ENCODE measurements around the gene ARHGAP44.

ARHGAP44 gene

DNA sequence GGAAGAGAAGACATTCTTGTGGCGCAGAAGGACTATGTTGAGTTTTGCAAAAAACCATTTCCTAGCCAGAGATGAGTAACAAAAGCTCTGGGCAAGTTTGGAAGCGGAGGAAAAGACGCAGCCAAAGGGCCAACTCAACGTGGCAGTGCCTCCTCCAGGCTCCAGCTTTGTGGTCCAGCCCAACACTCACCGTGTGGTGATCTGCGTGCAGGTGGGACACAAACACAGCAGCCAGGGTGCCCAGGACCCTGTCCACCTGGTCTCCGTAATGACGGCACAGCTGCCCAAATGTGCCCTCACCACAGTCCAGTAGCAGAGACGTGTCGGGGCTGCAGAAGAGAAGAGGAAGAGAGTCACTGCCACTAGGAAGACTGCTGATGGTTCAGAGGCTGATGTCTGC lies 207.1 kb downstream of the ARHGAP44 start:
- Histone ChIP-seq H3K27me3 (ENCODE audit: control insufficient read depth in 1 of 2, insufficient read depth in 2 of 2, low read length in 2 of 2) (no peaks in the 10 kb centered on the region), H3K4me3 (ENCODE audit: low read depth in 1 of 2, low read length in 2 of 2) (no peak overlapping the region), H3K4me1 (ENCODE audit: insufficient read depth, low read length) (no peaks in the 10 kb centered on the region), H3K27ac (ENCODE audit: low read depth, low read length) (no peak overlapping the region), H3K9me3 (ENCODE audit: low read length) (no peaks in the 10 kb centered on the region), H3K9ac (ENCODE audit: low read length) (no peak overlapping the region), H3K36me3 (ENCODE audit: insufficient read depth, low read length) (peaks cover 93% of the 10 kb centered on the region)

GRCh38 chr17:12996941-12997340 lies 207.6 kb downstream of the ARHGAP44 start:
- Histone ChIP-seq H3K4me3 (ENCODE audit: low read depth in 1 of 2, low read length in 2 of 2) (no peak overlapping the region), H3K27me3 (ENCODE audit: control insufficient read depth in 1 of 2, insufficient read depth in 2 of 2, low read length in 2 of 2) (no peaks in the 10 kb centered on the region), H3K27ac (ENCODE audit: low read depth, low read length) (no peak overlapping the region), H3K36me3 (ENCODE audit: insufficient read depth, low read length) (peaks cover 92% of the 10 kb centered on the region), H3K9ac (ENCODE audit: low read length) (no peak overlapping the region), H3K4me1 (ENCODE audit: insufficient read depth, low read length) (no peaks in the 10 kb centered on the region), H3K9me3 (ENCODE audit: low read length) (no peaks in the 10 kb centered on the region)

DNA sequence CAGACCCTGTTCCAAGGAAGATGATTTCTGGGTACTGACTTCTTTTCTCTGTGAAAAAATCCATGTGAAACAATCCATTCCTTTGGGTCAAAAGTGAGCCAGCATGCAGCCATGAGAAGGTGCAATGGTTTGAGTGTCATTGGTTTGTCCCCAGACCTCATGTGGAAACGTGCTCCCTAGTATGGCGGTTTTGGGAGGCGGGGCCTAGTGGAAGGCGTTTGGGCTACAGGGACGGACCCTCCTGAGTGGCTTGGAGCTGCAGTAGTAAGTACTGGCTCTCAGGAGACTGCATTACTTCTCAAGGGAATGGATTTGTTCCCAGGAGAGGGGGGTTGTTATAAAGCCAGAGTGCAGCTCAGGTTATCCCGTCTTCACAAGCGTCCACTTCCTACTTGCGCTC lies 209.2 kb downstream of the ARHGAP44 start:
- Histone ChIP-seq H3K9me3 (ENCODE audit: low read length) (no peaks in the 10 kb centered on the region), H3K4me1 (ENCODE audit: insufficient read depth, low read length) (peaks cover 6% of the 10 kb centered on the region), H3K27ac (ENCODE audit: low read depth, low read length) (no peak overlapping the region), H3K27me3 (ENCODE audit: control insufficient read depth in 1 of 2, insufficient read depth in 2 of 2, low read length in 2 of 2) (no peaks in the 10 kb centered on the region), H3K4me3 (ENCODE audit: low read depth in 1 of 2, low read length in 2 of 2) (no peak overlapping the region), H3K9ac (ENCODE audit: low read length) (no peak overlapping the region), H3K36me3 (ENCODE audit: insufficient read depth, low read length) (peaks cover 90% of the 10 kb centered on the region)

DNA sequence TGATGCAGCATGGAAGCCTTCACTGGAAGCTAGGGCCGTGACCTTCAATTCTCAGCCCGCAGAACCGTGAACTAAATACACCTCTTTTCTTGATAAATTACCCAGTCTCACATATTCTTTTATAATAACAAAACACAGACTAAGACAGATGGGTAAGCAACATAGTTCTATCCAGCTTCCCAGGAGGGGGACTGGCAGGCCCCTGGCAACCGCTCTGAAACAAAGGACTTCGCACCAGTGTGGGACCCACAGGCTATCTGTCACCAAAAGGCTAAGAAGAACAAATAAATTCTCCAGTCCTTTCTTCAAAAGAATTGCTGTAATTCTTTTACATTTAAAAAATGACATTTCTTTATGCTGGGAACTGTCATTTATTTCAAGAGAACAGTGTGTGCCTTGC lies 209.6 kb downstream of the ARHGAP44 start:
- Histone ChIP-seq H3K36me3 (ENCODE audit: insufficient read depth, low read length) (peaks cover 91% of the 10 kb centered on the region), H3K9me3 (ENCODE audit: low read length) (no peaks in the 10 kb centered on the region)

GRCh38 chr17:13000561-13000960 lies 211.3 kb downstream of the ARHGAP44 start:
- Histone ChIP-seq H3K4me3 (ENCODE audit: low read depth in 1 of 2, low read length in 2 of 2) (no peak overlapping the region), H3K9ac (ENCODE audit: low read length) (no peak overlapping the region), H3K27ac (ENCODE audit: low read depth, low read length) (no peak overlapping the region), H3K4me1 (ENCODE audit: insufficient read depth, low read length) (peaks cover 6% of the 10 kb centered on the region), H3K9me3 (ENCODE audit: low read length) (no peaks in the 10 kb centered on the region), H3K27me3 (ENCODE audit: control insufficient read depth in 1 of 2, insufficient read depth in 2 of 2, low read length in 2 of 2) (no peaks in the 10 kb centered on the region), H3K36me3 (ENCODE audit: insufficient read depth, low read length) (peaks cover 92% of the 10 kb centered on the region)

More for the DNA sequence above, 209.6 kb downstream of the ARHGAP44 start:
- H3K4me3 ChIP-seq (ENCODE audit: low read depth in 1 of 2, low read length in 2 of 2) = no peak overlapping the region
- peaks cover 6% of the 10 kb centered on the region for H3K4me1 ChIP-seq (ENCODE audit: insufficient read depth, low read length)
- no peak overlapping the region for H3K27ac ChIP-seq (ENCODE audit: low read depth, low read length)
- no peaks in the 10 kb centered on the region for H3K27me3 ChIP-seq (ENCODE audit: control insufficient read depth in 1 of 2, insufficient read depth in 2 of 2, low read length in 2 of 2)
- H3K9ac ChIP-seq (ENCODE audit: low read length) = no peak overlapping the region

GRCh38 chr17:13001991-13002615 lies 212.8 kb downstream of the ARHGAP44 start:
- Histone ChIP-seq H3K27ac (ENCODE audit: low read depth, low read length) (no peak overlapping the region), H3K9me3 (ENCODE audit: low read length) (no peaks in the 10 kb centered on the region), H3K36me3 (ENCODE audit: insufficient read depth, low read length) (peaks cover 79% of the 10 kb centered on the region), H3K9ac (ENCODE audit: low read length) (no peak overlapping the region), H3K27me3 (ENCODE audit: control insufficient read depth in 1 of 2, insufficient read depth in 2 of 2, low read length in 2 of 2) (no peaks in the 10 kb centered on the region), H3K4me1 (ENCODE audit: insufficient read depth, low read length) (peaks cover 6% of the 10 kb centered on the region), H3K4me3 (ENCODE audit: low read depth in 1 of 2, low read length in 2 of 2) (no peak overlapping the region)

- Histone ChIP-seq H3K4me3 (ENCODE audit: low read depth in 1 of 2, low read length in 2 of 2) (no peak overlapping the region), H3K27ac (ENCODE audit: low read depth, low read length) (no peak overlapping the region), H3K9ac (ENCODE audit: low read length) (no peak overlapping the region), H3K4me1 (ENCODE audit: insufficient read depth, low read length) (peaks cover 6% of the 10 kb centered on the region), H3K9me3 (ENCODE audit: low read length) (no peaks in the 10 kb centered on the region), H3K27me3 (ENCODE audit: control insufficient read depth in 1 of 2, insufficient read depth in 2 of 2, low read length in 2 of 2) (no peaks in the 10 kb centered on the region), H3K36me3 (ENCODE audit: insufficient read depth, low read length) (peaks cover 71% of the 10 kb centered on the region)
These were observed 213.6 kb downstream of the ARHGAP44 start for GRCh38 chr17:13002761-13003453.

GRCh38 chr17:13003454-13003851 lies 214.2 kb downstream of the ARHGAP44 start:
- Histone ChIP-seq H3K4me3 (ENCODE audit: low read depth in 1 of 2, low read length in 2 of 2) (no peak overlapping the region), H3K36me3 (ENCODE audit: insufficient read depth, low read length) (peaks cover 65% of the 10 kb centered on the region), H3K9me3 (ENCODE audit: low read length) (no peaks in the 10 kb centered on the region), H3K9ac (ENCODE audit: low read length) (no peak overlapping the region), H3K27me3 (ENCODE audit: control insufficient read depth in 1 of 2, insufficient read depth in 2 of 2, low read length in 2 of 2) (no peaks in the 10 kb centered on the region), H3K27ac (ENCODE audit: low read depth, low read length) (no peak overlapping the region), H3K4me1 (ENCODE audit: insufficient read depth, low read length) (peaks cover 6% of the 10 kb centered on the region)

DNA sequence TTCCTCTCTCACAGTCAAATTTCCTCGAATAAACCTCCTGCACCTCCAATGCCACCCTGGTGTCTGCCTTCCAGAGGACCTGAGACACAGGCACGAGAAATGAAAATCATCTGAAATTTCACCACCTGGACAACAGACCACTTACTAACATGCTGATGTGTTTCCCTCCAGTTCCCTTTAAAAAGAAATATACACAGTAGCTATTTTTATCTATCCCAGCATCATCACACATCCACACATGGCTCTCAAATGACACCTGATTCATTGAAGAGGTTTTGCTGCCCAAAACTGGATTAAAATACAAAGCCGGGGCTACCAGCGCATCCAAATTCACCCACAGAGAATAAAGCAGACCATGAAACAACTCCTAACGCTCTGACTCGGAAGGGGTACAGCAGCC lies 214.6 kb downstream of the ARHGAP44 start:
- Histone ChIP-seq H3K27ac (ENCODE audit: low read depth, low read length) (no peak overlapping the region), H3K9ac (ENCODE audit: low read length) (no peak overlapping the region), H3K27me3 (ENCODE audit: control insufficient read depth in 1 of 2, insufficient read depth in 2 of 2, low read length in 2 of 2) (no peaks in the 10 kb centered on the region), H3K36me3 (ENCODE audit: insufficient read depth, low read length) (peaks cover 61% of the 10 kb centered on the region), H3K4me3 (ENCODE audit: low read depth in 1 of 2, low read length in 2 of 2) (no peak overlapping the region), H3K4me1 (ENCODE audit: insufficient read depth, low read length) (peaks cover 6% of the 10 kb centered on the region), H3K9me3 (ENCODE audit: low read length) (no peaks in the 10 kb centered on the region)

DNA sequence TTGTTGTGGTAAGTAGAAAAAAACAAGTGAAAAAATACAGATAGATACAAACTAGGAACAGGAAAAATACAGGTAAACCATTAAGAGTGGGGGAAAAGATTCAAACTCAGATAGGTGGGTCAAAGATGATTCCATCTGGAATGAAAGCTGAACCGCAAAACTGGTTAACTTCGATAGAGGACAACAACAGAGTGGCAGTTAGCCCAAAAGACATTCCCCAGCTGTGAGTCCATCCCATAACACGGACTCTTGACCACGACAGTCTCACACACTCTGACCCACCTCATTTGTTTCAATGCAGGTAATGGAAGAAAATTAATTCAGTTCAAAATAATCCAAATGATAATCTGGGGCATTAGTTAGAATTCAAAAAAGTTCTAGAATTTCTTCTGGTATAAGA lies 215.0 kb downstream of the ARHGAP44 start:
- H3K9ac ChIP-seq (ENCODE audit: low read length) = no peak overlapping the region
- H3K4me1 ChIP-seq (ENCODE audit: insufficient read depth, low read length) = peaks cover 6% of the 10 kb centered on the region
- no peaks in the 10 kb centered on the region for H3K27me3 ChIP-seq (ENCODE audit: control insufficient read depth in 1 of 2, insufficient read depth in 2 of 2, low read length in 2 of 2)
- peaks cover 56% of the 10 kb centered on the region for H3K36me3 ChIP-seq (ENCODE audit: insufficient read depth, low read length)
- no peak overlapping the region for H3K27ac ChIP-seq (ENCODE audit: low read depth, low read length)
- H3K9me3 ChIP-seq (ENCODE audit: low read length) = no peaks in the 10 kb centered on the region
- H3K4me3 ChIP-seq (ENCODE audit: low read depth in 1 of 2, low read length in 2 of 2) = no peak overlapping the region

GRCh38 chr17:13005530-13005929 lies 216.2 kb downstream of the ARHGAP44 start:
- H3K4me1 ChIP-seq (ENCODE audit: insufficient read depth, low read length) = peaks cover 6% of the 10 kb centered on the region
- no peak overlapping the region for H3K9ac ChIP-seq (ENCODE audit: low read length)
- peaks cover 51% of the 10 kb centered on the region for H3K36me3 ChIP-seq (ENCODE audit: insufficient read depth, low read length)
- H3K4me3 ChIP-seq (ENCODE audit: low read depth in 1 of 2, low read length in 2 of 2) = no peak overlapping the region
- no peaks in the 10 kb centered on the region for H3K27me3 ChIP-seq (ENCODE audit: control insufficient read depth in 1 of 2, insufficient read depth in 2 of 2, low read length in 2 of 2)
- no peaks in the 10 kb centered on the region for H3K9me3 ChIP-seq (ENCODE audit: low read length)
- H3K27ac ChIP-seq (ENCODE audit: low read depth, low read length) = no peak overlapping the region

GRCh38 chr17:13008461-13008860 lies 219.2 kb downstream of the ARHGAP44 start:
- no peak overlapping the region for H3K27ac ChIP-seq (ENCODE audit: low read depth, low read length)
- no peaks in the 10 kb centered on the region for H3K27me3 ChIP-seq (ENCODE audit: control insufficient read depth in 1 of 2, insufficient read depth in 2 of 2, low read length in 2 of 2)
- peaks cover 56% of the 10 kb centered on the region for H3K36me3 ChIP-seq (ENCODE audit: insufficient read depth, low read length)
- H3K9ac ChIP-seq (ENCODE audit: low read length) = no peak overlapping the region
- H3K4me3 ChIP-seq (ENCODE audit: low read depth in 1 of 2, low read length in 2 of 2) = no peak overlapping the region
- no peaks in the 10 kb centered on the region for H3K9me3 ChIP-seq (ENCODE audit: low read length)
- H3K4me1 ChIP-seq (ENCODE audit: insufficient read depth, low read length) = no peaks in the 10 kb centered on the region

All from muscle layer of colon (tissue), 2 donors.